H7 (cell line): Measurements from ENCODE around the gene UNC119B. TPM values are rescaled to one million over a fixed set of nuclear protein-coding genes. Genes with fewer than 3 reads are reported as not detected.

ENCODE experiments used
- DNase-seq: peaks from one replicate; pipeline ENCODE4 v3.0.0; 2012
- H3K27me3 ChIP-seq: 2 replicates; pipeline ENCODE4 v1.6.0; 2011; ENCODE audit warnings: mild to moderate bottlenecking, low read length; ENCODE audit not compliant: control insufficient read depth, insufficient read depth
- H3K36me3 ChIP-seq: replicated peaks from 2 replicates; pipeline ENCODE4 v1.5.1; 2011; ENCODE audit warnings: low read length; ENCODE audit not compliant: control insufficient read depth, insufficient read depth
- H3K4me3 ChIP-seq: 2 replicates; pipeline ENCODE4 v1.5.1; 2011; ENCODE audit warnings: low read depth, mild to moderate bottlenecking, control low read depth, low read length, moderate library complexity; ENCODE audit not compliant: insufficient read depth
- total RNA-seq: library from RNA; depleted of rRNA; stranded (reverse); fragments of >200 nt; shearing (Covaris generic); gene quantifications from 2 replicates; pipeline ENCODE4 v1.2.3, GENCODE V29; 2014

The UNC119B gene
- total RNA-seq, 1 experiment from 2014 or later = 15.8 TPM

- no peaks in the 10 kb centered on the region for H3K36me3 ChIP-seq
- no peak for DNase-seq
- no peak overlapping the region for H3K4me3 ChIP-seq
- no peaks in the 10 kb centered on the region for H3K27me3 ChIP-seq
Measured at GRCh38 chr12:120736404-120737331, 26.4 kb downstream of the UNC119B start.

DNA sequence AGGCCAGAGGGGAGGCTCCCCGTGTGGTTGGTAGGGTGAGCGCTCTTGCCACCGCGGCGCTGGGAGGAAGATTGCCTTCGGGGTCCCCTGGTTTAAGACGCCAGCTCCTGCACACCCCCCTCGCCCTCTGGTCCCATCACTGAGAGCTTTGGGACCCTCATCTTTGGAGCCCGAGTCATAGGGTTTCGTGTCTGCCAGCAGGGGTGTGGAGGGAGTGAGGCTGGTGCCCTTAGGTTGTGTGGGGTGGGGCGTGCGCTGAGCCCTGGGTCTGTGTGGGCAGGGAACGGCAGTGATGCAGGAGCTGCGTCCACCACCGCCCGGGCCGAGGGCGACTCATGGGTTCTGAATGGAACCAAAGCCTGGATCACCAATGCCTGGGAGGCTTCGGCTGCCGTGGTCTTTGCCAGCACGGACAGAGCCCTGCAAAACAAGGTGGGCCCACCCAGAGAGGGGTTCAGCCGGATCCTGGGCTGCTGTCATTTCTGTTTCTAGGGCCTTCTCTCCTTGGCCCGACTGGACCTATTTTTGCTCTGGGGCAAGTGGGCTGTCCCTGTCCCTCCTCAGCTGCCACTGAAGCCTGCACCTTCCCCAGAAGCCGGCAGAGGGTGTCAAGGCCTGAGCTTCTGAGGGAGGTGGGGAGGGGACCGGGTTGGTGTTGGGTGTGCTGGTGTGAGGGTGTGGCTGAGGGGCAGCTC is 27.4 kb downstream of the UNC119B start:
- H3K27me3 ChIP-seq = no peaks in the 10 kb centered on the region
- H3K4me3 ChIP-seq = no peak overlapping the region
- DNase-seq = peak; percentile 93
- H3K36me3 ChIP-seq = no peaks in the 10 kb centered on the region

GRCh38 chr12:120738252-120739030 is 28.2 kb downstream of the UNC119B start:
- H3K4me3 ChIP-seq = no peak overlapping the region
- no peak for DNase-seq
- H3K27me3 ChIP-seq = no peaks in the 10 kb centered on the region
- H3K36me3 ChIP-seq = no peaks in the 10 kb centered on the region

- Histone ChIP-seq H3K36me3 (no peaks in the 10 kb centered on the region), H3K27me3 (no peaks in the 10 kb centered on the region), H3K4me3 (no peak overlapping the region)
- DNase-seq = peak; percentile 56
Measured at GRCh38 chr12:120739031-120739762, 28.9 kb downstream of the UNC119B start.

DNA sequence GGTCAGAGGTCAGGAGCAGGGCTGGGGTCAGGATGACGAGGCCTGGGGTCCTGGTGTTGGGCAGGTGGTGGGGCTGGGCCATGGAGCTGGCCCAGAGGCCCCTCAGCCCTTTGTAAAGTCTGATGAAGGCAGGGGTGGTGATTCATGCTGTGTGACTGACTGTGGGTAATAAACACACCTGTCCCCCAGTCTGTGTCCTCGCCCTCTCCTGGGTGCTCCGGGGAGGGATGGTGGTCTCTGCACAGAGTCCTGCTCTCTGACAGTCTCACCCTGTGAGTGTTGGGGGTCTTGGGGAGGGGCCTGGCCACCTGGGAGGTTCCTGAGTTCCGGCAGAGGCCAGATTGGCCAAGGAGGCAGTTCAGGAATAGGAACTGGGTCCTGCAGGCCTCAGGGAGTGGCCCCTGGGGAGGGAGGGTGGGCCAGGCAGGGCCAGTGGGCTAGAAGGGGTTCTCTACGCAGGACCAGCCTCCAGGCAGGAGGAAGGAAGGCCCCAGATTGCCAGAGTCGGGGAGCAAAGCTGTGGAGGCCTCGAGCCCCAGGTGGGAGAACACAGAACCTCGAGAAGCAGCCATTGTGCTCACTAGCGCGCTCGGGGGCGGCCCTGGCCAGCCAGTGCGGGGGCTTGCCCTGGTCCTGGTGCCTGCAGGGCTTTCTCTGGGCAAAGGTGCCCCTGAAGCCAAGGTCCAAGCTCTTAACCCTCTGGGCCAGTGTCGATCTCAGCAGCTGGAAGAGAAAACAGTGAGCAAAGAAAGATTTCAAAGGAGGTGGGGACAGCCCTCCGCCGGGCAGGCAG is 29.8 kb downstream of the UNC119B start:
- Histone ChIP-seq H3K36me3 (no peaks in the 10 kb centered on the region), H3K4me3 (no peak overlapping the region), H3K27me3 (no peaks in the 10 kb centered on the region)
- peak; percentile 49 for DNase-seq

DNA sequence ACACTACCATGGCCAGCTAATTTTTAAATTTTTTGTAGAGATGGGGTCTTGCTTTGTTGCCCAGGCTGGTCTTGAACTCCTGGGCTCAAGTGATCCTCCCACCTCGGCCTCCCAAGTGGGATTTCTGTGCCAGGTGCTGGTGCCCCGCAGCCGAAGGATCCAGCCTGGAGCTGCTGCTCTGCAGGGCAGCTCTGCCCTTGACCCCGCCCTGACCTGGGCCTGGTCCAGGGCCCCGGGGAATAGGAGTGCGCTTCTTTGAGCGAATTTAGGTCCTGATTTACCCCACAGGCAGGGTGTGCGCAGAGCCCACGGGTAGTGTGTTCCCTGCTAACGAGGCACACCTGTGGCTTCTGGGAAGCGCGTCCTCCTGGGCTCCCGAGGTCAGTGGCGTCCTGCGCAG is 30.6 kb downstream of the UNC119B start:
- DNase-seq = peak; percentile 33
- Histone ChIP-seq H3K4me3 (no peak overlapping the region), H3K36me3 (no peaks in the 10 kb centered on the region), H3K27me3 (no peaks in the 10 kb centered on the region)

DNA sequence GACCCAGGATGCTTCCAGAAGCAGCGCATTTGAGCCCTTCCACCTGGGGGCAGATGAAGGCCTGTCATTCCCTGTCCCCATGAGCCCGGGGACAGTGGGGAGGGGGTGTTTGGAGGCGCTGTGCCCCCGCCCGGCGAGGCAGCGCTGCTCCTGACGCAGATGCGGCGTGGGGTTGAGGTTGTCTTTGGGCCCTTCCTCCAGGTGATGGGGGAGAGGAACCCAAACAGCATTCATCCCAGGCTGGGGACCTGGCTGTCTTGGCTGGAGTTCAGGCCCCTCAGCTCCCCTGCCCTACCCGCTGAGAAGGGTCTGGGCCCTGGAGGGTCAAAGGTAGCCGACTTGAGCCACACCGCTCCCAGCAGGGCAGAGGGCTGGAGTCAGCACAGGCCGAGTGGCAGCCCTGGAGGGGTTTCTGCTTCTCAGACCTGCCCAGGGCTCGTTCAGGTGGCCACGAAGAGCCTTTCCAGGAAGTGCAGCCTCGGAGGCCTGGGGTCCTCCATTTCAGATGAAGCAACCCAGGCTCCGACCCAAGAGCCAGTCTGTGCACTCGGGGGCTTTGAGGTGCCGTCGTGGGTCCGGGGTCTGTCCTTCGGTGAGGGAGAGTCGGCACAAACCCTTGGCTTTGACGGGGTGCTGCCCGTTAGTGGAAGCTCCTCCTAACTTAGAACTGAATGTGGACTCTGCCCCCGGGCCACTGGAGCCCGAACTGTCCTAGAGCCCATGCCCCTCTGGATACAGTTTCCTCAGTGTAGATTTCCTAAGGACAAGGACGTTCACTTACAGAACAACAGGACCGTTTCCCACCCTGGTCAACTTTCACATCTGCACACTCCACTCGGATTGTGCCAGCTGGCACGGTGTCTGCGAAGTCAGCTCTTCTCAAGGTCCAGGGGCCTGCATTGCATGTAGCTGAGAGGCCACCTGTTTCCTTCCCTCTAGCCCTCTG is 31.5 kb downstream of the UNC119B start:
- H3K27me3 ChIP-seq = no peaks in the 10 kb centered on the region
- peak; percentile 59 for DNase-seq
- H3K4me3 ChIP-seq = no peak overlapping the region
- no peaks in the 10 kb centered on the region for H3K36me3 ChIP-seq

DNA sequence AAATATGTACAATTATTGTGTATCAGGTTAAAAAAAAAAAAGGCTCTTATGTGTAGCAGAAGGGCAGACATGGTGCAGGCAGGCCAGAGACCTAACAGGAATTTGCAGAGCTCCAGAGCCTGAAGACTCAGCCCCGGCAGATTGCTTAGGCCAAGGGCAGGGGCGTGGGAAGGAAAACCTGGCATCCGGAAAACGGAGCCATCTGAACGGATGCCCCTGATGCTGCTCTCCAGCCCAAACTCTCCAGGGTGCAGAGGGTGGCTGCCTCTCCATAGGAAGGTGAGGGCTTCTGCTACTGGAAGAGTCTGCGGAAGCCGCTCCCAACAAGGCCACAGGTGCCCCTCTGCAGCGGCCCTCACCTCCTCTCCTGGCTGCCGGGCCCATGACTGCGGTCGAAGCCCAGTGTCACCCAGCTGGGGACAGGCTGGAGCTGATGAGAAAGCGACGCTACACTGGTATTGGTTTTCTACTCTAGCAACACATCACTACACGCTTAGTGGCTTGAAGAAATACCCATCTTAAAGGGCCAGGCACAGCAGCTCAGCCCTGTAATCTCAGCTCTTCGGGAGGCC is 34.8 kb downstream of the UNC119B start:
- no peaks in the 10 kb centered on the region for H3K36me3 ChIP-seq
- DNase-seq = peak; percentile 47

DNA sequence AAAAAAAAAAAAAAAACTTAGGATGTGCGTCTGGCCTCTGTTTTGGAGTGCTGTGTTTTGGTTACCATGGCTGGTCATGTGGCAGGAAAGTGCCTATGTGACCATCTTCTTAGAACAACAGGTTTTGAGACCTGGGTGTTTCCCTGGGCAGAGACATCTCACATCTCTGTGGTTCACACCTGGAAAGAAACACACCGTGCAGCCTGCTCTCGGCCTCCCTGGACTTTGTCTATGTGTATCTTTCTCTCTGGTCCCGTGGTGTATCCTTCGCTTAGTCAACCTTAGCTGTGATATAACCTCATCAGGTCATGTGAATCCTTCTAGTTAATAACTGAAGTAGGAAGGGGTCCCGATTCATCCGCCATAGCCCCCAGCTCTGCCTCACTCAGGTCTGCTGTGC is 38.0 kb downstream of the UNC119B start:
- Histone ChIP-seq H3K36me3 (no peaks in the 10 kb centered on the region), H3K4me3 (no peak overlapping the region), H3K27me3 (no peaks in the 10 kb centered on the region)
- no peak for DNase-seq

More for the DNA sequence above, 34.8 kb downstream of the UNC119B start:
- Histone ChIP-seq H3K27me3 (no peaks in the 10 kb centered on the region), H3K4me3 (no peak overlapping the region)

GRCh38 chr12:120749256-120749655 is 39.0 kb downstream of the UNC119B start:
- no peak for DNase-seq
- H3K36me3 ChIP-seq = no peaks in the 10 kb centered on the region
- H3K27me3 ChIP-seq = no peaks in the 10 kb centered on the region
- H3K4me3 ChIP-seq = no peak overlapping the region

DNA sequence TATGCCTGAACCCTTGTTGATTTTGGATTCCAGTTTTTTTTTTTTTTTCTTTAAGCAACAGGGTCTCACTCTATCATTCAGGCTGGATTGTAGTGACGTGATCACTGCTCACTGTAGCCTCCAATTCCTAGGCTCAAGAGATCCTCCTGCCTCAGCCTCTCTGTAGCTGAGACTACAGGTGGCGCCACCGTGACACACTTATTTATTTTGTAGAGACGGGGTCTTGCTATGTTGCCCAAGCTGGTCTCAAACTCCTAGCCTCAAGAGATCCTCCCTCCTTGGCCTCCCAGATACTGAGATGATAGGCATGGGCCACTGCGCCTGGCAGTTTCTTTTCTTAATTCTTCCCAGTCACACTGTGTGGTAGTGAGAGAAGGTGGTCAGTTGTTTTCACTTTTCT is 40.5 kb downstream of the UNC119B start:
- Histone ChIP-seq H3K4me3 (no peak overlapping the region), H3K36me3 (no peaks in the 10 kb centered on the region), H3K27me3 (no peaks in the 10 kb centered on the region)
- DNase-seq = no peak

- no peak for DNase-seq
- H3K36me3 ChIP-seq = no peaks in the 10 kb centered on the region
- H3K27me3 ChIP-seq = no peaks in the 10 kb centered on the region
- no peak overlapping the region for H3K4me3 ChIP-seq
Measured at GRCh38 chr12:120751389-120751788, 41.1 kb downstream of the UNC119B start.
